ENCODE measurements around the gene CLIC1. TPM values are rescaled to one million over a fixed set of nuclear protein-coding genes. Genes with fewer than 3 reads are reported as not detected.
A peak's percentile ranks its signal among the peaks of the same experiment; 100 is the strongest.

The CLIC1 gene
- total RNA-seq, 1 experiment from 2014 or later = 431 TPM

- no peak overlapping the region for H3K27ac ChIP-seq (ENCODE audit: low read depth, low read length, poor library complexity, severe bottlenecking)
- no peaks in the 10 kb centered on the region for H3K27me3 ChIP-seq (replicated peaks; ENCODE audit: insufficient read depth, low read depth, low read length, poor library complexity)
- POLR2A ChIA-PET (ENCODE audit: low non-redundant PET) = no interaction called here
- peaks cover 48% of the 10 kb centered on the region for H3K36me3 ChIP-seq (ENCODE audit: insufficient read depth, low read length, poor library complexity, severe bottlenecking)
- no peaks in the 10 kb centered on the region for H3K9me3 ChIP-seq (ENCODE audit: low read depth, low read length, poor library complexity, severe bottlenecking)
- DNase-seq (ENCODE audit: low spot score) = no peak
- no peak overlapping the region for H3K4me3 ChIP-seq (ENCODE audit: low read depth, low read length, poor library complexity, severe bottlenecking)
- CTCF ChIA-PET = interaction anchor here (0.6 kb wide), 1 partner anchor 64 kb away, joined by 3 read pairs; no protein-coding TSS in a partner anchor
- TF ChIP-seq EZH2 (IDR thresholded peaks at IDR 0.05; ENCODE audit: borderline replicate concordance, low read depth, low read length, poor library complexity, severe bottlenecking) (no peak), CTCF (conservative IDR thresholded peaks at IDR 0.05; ENCODE audit: low read depth, low read length) (no peak)
- H3K4me1 ChIP-seq (ENCODE audit: insufficient read depth, low read length, poor library complexity, severe bottlenecking) = peaks cover 11% of the 10 kb centered on the region
- no TSS peak for BruUV-seq (replicated peaks)
- intact Hi-C loops (cut with micrococcal nuclease; ENCODE audit: unreplicated experiment) = no loop called here
Observed at GRCh38 chr6:31777667-31778050, 41.3 kb upstream of the CLIC1 start.

GRCh38 chr6:31776989-31777666, 40.8 kb upstream of the CLIC1 start, which contains the start of gene VWA7:
Gene VWA7 (minus strand): TSS chr6:31777328. CDS start chr6:31776779, 549 bp downstream.
- intact Hi-C loops (cut with micrococcal nuclease; ENCODE audit: unreplicated experiment) = no loop called here
- CTCF ChIA-PET = interaction anchor here (0.6 kb wide), 1 partner anchor 65 kb away, joined by 3 read pairs; no protein-coding TSS in a partner anchor
- no peak for TF ChIP-seq CTCF (conservative IDR thresholded peaks at IDR 0.05; ENCODE audit: low read depth, low read length)
- TF ChIP-seq EZH2 (IDR thresholded peaks at IDR 0.05; ENCODE audit: borderline replicate concordance, low read depth, low read length, poor library complexity, severe bottlenecking) = no peak
- peaks cover 42% of the 10 kb centered on the region for H3K36me3 ChIP-seq (ENCODE audit: insufficient read depth, low read length, poor library complexity, severe bottlenecking)
- no peaks in the 10 kb centered on the region for H3K27me3 ChIP-seq (replicated peaks; ENCODE audit: insufficient read depth, low read depth, low read length, poor library complexity)
- H3K4me1 ChIP-seq (ENCODE audit: insufficient read depth, low read length, poor library complexity, severe bottlenecking) = peaks cover 11% of the 10 kb centered on the region
- POLR2A ChIA-PET (ENCODE audit: low non-redundant PET) = no interaction called here
- peak; percentile 59 for DNase-seq (ENCODE audit: low spot score)
- H3K4me3 ChIP-seq (ENCODE audit: low read depth, low read length, poor library complexity, severe bottlenecking) = no peak within 1 kb of the TSS
- no TSS peak for BruUV-seq (replicated peaks)
- no peaks in the 10 kb centered on the region for H3K9me3 ChIP-seq (ENCODE audit: low read depth, low read length, poor library complexity, severe bottlenecking)
- peak within 1 kb of the TSS; percentile 47 for H3K27ac ChIP-seq (ENCODE audit: low read depth, low read length, poor library complexity, severe bottlenecking)

- intact Hi-C loops (cut with micrococcal nuclease; ENCODE audit: unreplicated experiment) = no loop called here
- TF ChIP-seq CTCF (conservative IDR thresholded peaks at IDR 0.05; ENCODE audit: low read depth, low read length) = no peak
- TF ChIP-seq EZH2 (IDR thresholded peaks at IDR 0.05; ENCODE audit: borderline replicate concordance, low read depth, low read length, poor library complexity, severe bottlenecking) = no peak
Observed at GRCh38 chr6:31776485-31776988, 40.2 kb upstream of the CLIC1 start.

More at GRCh38 chr6:31776485-31776988, 40.2 kb upstream of the CLIC1 start:
- peaks cover 11% of the 10 kb centered on the region for H3K4me1 ChIP-seq (ENCODE audit: insufficient read depth, low read length, poor library complexity, severe bottlenecking)
- POLR2A ChIA-PET (ENCODE audit: low non-redundant PET) = no interaction called here
- peak overlapping the region; percentile 47 for H3K27ac ChIP-seq (ENCODE audit: low read depth, low read length, poor library complexity, severe bottlenecking)
- no peak for DNase-seq (ENCODE audit: low spot score)
- no peak overlapping the region for H3K4me3 ChIP-seq (ENCODE audit: low read depth, low read length, poor library complexity, severe bottlenecking)
- no peaks in the 10 kb centered on the region for H3K9me3 ChIP-seq (ENCODE audit: low read depth, low read length, poor library complexity, severe bottlenecking)
- H3K36me3 ChIP-seq (ENCODE audit: insufficient read depth, low read length, poor library complexity, severe bottlenecking) = peaks cover 36% of the 10 kb centered on the region
- no peaks in the 10 kb centered on the region for H3K27me3 ChIP-seq (replicated peaks; ENCODE audit: insufficient read depth, low read depth, low read length, poor library complexity)
- BruUV-seq (replicated peaks) = no TSS peak
- CTCF ChIA-PET = no interaction called here

Measured in A673 (cell line).